ENCODE results near the gene ADARB2. TPM values are rescaled to one million over a fixed set of nuclear protein-coding genes. Genes with fewer than 3 reads are reported as not detected.
A peak's percentile ranks its signal among the peaks of the same experiment; 100 is the strongest.
"Not testable (repeated sequence)": the region's sequence is repeated elsewhere in the genome, so short reads cannot be mapped to it uniquely, and the experiment has no call there.

Gene ADARB2
- total RNA-seq, 8 experiments from 2014 or later: 0.13 to 2.6 (median 1.5) TPM

- Histone ChIP-seq H3K4me3 (no peak overlapping the region), H3K27ac (no peak overlapping the region), H3K4me1 (replicated peaks in 1 of 2) (no peaks in the 10 kb centered on the region)
- ATAC-seq (replicated peaks in 6 of 8): peak in 1 of 8 experiments; percentile 18
- WGBS, 10 experiments: 0 to 100% (median 70%) methylated on average over 1 to 17 of the region's 22 CpGs; no CpG with 5 or more reads in 3 of the 10 experiments
- in situ Hi-C loops (cut with MboI; ENCODE audit: low pct_unique_long_range_greater_than_20kb in 2 of 9, low sequenced_read_pairs in 9 of 9, unreplicated experiment in 9 of 9): no loop called here
These were observed 567.1 kb downstream of the ADARB2 start for GRCh38 chr10:1169981-1170866.

DNA sequence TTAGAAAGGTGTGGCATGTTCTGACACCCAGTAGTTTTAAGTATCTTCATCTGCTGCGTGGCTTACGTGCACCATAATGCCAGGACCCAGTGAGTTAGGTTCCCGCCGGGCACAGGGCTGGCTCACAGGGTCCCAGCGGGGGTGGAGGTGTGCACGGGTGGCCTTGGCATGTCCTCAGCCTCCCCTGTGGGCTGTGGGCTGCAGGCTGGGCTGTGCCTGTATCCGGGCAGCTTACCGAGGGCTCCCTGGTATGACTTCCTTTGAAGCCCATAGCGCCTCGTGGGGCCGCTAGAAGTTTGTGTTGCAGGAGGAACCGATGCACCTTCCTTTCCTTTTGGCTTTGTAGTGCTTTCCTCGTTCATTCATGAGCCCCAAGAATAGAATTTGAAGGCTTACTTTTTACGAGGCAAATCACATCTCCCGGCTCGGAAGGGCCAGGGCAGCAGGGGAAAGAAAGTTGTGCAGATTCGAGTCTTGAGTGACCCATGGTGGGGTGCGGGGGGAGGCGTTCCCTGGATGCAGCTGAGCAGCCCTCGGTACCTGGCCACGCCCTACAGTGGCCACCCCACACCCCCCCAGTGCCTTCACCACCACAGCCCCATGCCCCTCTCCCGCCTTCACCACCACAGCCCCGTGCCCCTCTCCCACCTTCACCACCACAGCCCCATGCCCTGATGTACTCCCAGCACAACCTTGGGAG lies 568.0 kb downstream of the ADARB2 start:
- Histone ChIP-seq H3K27ac (no peak overlapping the region), H3K4me3 (no peak overlapping the region), H3K4me1 (replicated peaks in 1 of 2) (no peaks in the 10 kb centered on the region)
- WGBS, 10 experiments: 55 to 100% (median 79%) methylated on average over 1 to 6 of the region's 23 CpGs; no CpG with 5 or more reads in 5 of the 10 experiments
- ATAC-seq (replicated peaks in 6 of 8): no peak
- in situ Hi-C loops (cut with MboI; ENCODE audit: low pct_unique_long_range_greater_than_20kb in 2 of 9, low sequenced_read_pairs in 9 of 9, unreplicated experiment in 9 of 9): no loop called here

- Histone ChIP-seq H3K4me3 (no peak overlapping the region), H3K27ac (no peak overlapping the region), H3K4me1 (replicated peaks in 1 of 2) (no peaks in the 10 kb centered on the region)
- no peak for ATAC-seq (replicated peaks in 6 of 8)
- 63 to 80% (median 78%) methylated on average over 1 to 12 of the region's 13 CpGs; no CpG with 5 or more reads in 5 of the 10 experiments for WGBS, 10 experiments
- in situ Hi-C loops (cut with MboI; ENCODE audit: low pct_unique_long_range_greater_than_20kb in 2 of 9, low sequenced_read_pairs in 9 of 9, unreplicated experiment in 9 of 9): no loop called here
These were observed 568.6 kb downstream of the ADARB2 start for GRCh38 chr10:1168763-1169162.

- Histone ChIP-seq H3K27ac (no peak overlapping the region), H3K4me3 (no peak overlapping the region), H3K4me1 (replicated peaks in 1 of 2) (peaks cover 0 to 1% of the 10 kb centered on the region in 2 donors)
- in situ Hi-C loops (cut with MboI; ENCODE audit: low pct_unique_long_range_greater_than_20kb in 2 of 9, low sequenced_read_pairs in 9 of 9, unreplicated experiment in 9 of 9): no loop called here
- ATAC-seq (replicated peaks in 6 of 8): no peak
- WGBS, 10 experiments: 30 to 86% (median 67%) methylated on average over 2 to 6 of the region's 9 CpGs; no CpG with 5 or more reads in 7 of the 10 experiments
These were observed 570.5 kb downstream of the ADARB2 start for GRCh38 chr10:1166828-1167275.

DNA sequence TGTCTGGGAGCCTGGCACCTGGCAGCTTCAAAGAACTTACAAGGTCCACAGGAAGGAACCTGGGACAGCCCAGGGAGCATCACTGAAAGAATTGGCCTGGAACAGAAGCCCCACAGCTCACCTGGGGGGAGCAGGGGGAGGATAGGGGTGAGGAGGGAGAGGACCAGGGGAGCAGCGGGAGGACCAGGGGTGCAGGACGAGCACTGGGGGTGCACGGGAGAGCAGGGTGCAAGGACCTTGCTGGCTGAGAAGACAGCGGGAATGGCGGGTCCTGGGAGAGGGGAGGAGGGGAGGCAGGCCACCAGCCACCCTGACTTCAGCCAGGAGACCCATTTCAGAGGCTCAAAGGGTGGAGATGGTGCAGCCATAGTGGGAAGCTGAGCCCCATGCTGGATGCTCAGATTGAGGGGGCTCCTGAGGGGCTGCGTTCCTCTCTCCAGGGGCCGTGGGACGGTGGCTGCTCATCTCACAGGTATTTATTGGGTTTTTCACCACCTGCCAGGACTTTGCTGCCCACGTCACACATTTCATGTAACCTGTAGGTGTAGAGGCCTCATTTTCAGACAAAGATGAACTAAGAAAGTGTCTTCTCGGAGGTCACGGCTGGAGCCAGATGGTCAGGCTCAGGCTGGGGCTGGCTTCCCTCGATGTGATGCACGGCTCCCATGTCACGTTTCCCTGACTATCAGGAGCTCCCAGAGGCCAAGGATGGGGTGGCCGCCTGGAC lies 571.1 kb downstream of the ADARB2 start:
- ATAC-seq (replicated peaks in 6 of 8): no peak
- in situ Hi-C loops (cut with MboI; ENCODE audit: low pct_unique_long_range_greater_than_20kb in 2 of 9, low sequenced_read_pairs in 9 of 9, unreplicated experiment in 9 of 9): no loop called here
- Histone ChIP-seq H3K27ac (no peak overlapping the region), H3K4me1 (replicated peaks in 1 of 2) (peaks cover 0 to 3% of the 10 kb centered on the region in 2 donors), H3K4me3 (no peak overlapping the region)
- 67 to 90% (median 84%) methylated on average over 2 to 6 of the region's 15 CpGs; no CpG with 5 or more reads in 6 of the 10 experiments for WGBS, 10 experiments

GRCh38 chr10:1163831-1164230 lies 573.5 kb downstream of the ADARB2 start:
- Histone ChIP-seq H3K27ac (no peak overlapping the region), H3K4me3 (no peak overlapping the region), H3K4me1 (replicated peaks in 1 of 2) (peaks cover 0 to 3% of the 10 kb centered on the region in 2 donors)
- ATAC-seq (replicated peaks in 6 of 8): no peak
- in situ Hi-C loops (cut with MboI; ENCODE audit: low pct_unique_long_range_greater_than_20kb in 2 of 9, low sequenced_read_pairs in 9 of 9, unreplicated experiment in 9 of 9): no loop called here
- WGBS, 10 experiments: 0 to 85% (median 70%) methylated on average over 1 to 5 of the region's 5 CpGs; no CpG with 5 or more reads in 1 of the 10 experiments

GRCh38 chr10:1163204-1163660 lies 574.1 kb downstream of the ADARB2 start:
- WGBS, 10 experiments: 71 to 81% (median 79%) methylated on average over 1 to 20 of the region's 29 CpGs; no CpG with 5 or more reads in 4 of the 10 experiments
- H3K4me1 ChIP-seq (replicated peaks in 1 of 2): peaks cover 0 to 3% of the 10 kb centered on the region in 2 donors
- H3K27ac ChIP-seq: no peak overlapping the region
- H3K4me3 ChIP-seq: no peak overlapping the region
- no peak for ATAC-seq (replicated peaks in 6 of 8)
- in situ Hi-C loops (cut with MboI; ENCODE audit: low pct_unique_long_range_greater_than_20kb in 2 of 9, low sequenced_read_pairs in 9 of 9, unreplicated experiment in 9 of 9): no loop called here

GRCh38 chr10:1162481-1163203 lies 574.7 kb downstream of the ADARB2 start:
- no peak overlapping the region for H3K4me3 ChIP-seq
- peaks cover 0 to 3% of the 10 kb centered on the region in 2 donors for H3K4me1 ChIP-seq (replicated peaks in 1 of 2)
- H3K27ac ChIP-seq: no peak overlapping the region
- in situ Hi-C loops (cut with MboI; ENCODE audit: low pct_unique_long_range_greater_than_20kb in 2 of 9, low sequenced_read_pairs in 9 of 9, unreplicated experiment in 9 of 9): no loop called here
- ATAC-seq (replicated peaks in 6 of 8): no peak
- 0 to 100% (median 65%) methylated on average over 1 to 5 of the region's 13 CpGs; no CpG with 5 or more reads in 1 of the 10 experiments for WGBS, 10 experiments

DNA sequence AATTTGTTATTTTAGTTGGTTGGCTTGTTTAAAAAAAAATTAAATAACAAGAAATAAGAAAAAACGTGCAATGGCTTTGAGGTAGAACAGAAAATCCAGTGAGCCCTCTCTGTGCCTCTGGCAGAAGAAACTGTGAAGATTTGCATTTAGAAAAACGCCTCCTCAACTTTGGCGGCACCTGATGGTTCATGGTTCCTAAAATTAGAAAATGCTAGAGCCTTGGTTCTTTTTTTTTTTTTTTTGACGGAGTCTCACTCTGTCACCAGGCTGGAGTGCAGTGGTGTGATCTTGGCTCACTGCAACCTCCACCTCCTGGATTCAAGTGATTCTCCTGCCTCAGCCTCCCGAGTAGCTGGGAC lies 576.0 kb downstream of the ADARB2 start:
- in situ Hi-C loops (cut with MboI; ENCODE audit: low pct_unique_long_range_greater_than_20kb in 2 of 9, low sequenced_read_pairs in 9 of 9, unreplicated experiment in 9 of 9); H3K27ac ChIP-seq; H3K4me3 ChIP-seq; ATAC-seq (replicated peaks in 6 of 8); H3K4me1 ChIP-seq (replicated peaks in 1 of 2): not testable (repeated sequence)
- WGBS, 10 experiments: 0 to 83% (median 68%) methylated on average over 1 to 4 of the region's 5 CpGs; no CpG with 5 or more reads in 2 of the 10 experiments

- 22 to 100% (median 85%) methylated on average over 2 to 14 of the region's 25 CpGs for WGBS, 10 experiments
- Histone ChIP-seq H3K4me1 (replicated peaks in 1 of 2) (peaks cover 0 to 3% of the 10 kb centered on the region in 2 donors), H3K4me3 (no peak overlapping the region), H3K27ac (no peak overlapping the region)
- no peak for ATAC-seq (replicated peaks in 6 of 8)
- in situ Hi-C loops (cut with MboI; ENCODE audit: low pct_unique_long_range_greater_than_20kb in 2 of 9, low sequenced_read_pairs in 9 of 9, unreplicated experiment in 9 of 9): no loop called here
These were observed 576.6 kb downstream of the ADARB2 start for GRCh38 chr10:1160561-1161314.

- in situ Hi-C loops (cut with MboI; ENCODE audit: low pct_unique_long_range_greater_than_20kb in 2 of 9, low sequenced_read_pairs in 9 of 9, unreplicated experiment in 9 of 9): no loop called here
- WGBS, 10 experiments: 59 to 100% (median 88%) methylated on average over 2 to 22 of the region's 59 CpGs; no CpG with 5 or more reads in 1 of the 10 experiments
- H3K4me1 ChIP-seq (replicated peaks in 1 of 2): peaks cover 0 to 3% of the 10 kb centered on the region in 2 donors
- no peak overlapping the region for H3K4me3 ChIP-seq
- H3K27ac ChIP-seq: no peak overlapping the region
- ATAC-seq (replicated peaks in 6 of 8): no peak
These were observed 577.9 kb downstream of the ADARB2 start for GRCh38 chr10:1159131-1160061.
